Astrocyte of the spinal cord (primary cell): ENCODE measurements around the gene MPC1.

Experiments used
- DNase-seq: peaks from one replicate; pipeline ENCODE4 v3.0.0; 2011; ENCODE audit warnings: low read depth, low spot score
- H3K4me3 ChIP-seq: 2 replicates; pipeline ENCODE4 v1.5.1; 2011; ENCODE audit warnings: low read depth, mild to moderate bottlenecking, low read length, moderate library complexity
- CTCF ChIP-seq: IDR thresholded peaks from 2 replicates; pipeline ENCODE4 v1.5.1; 2012; ENCODE audit warnings: low read depth, mild to moderate bottlenecking, low read length, inconsistent platforms
- in situ Hi-C: cut with HindIII; loops from 2 replicates; pipeline ENCODE4 v1.10.0; 2017; ENCODE audit warnings: low sequenced_read_pairs

MPC1 gene

GRCh38 chr6:166361077-166361429 lies 21.7 kb downstream of the MPC1 start:
- H3K4me3 ChIP-seq = no peak overlapping the region
- DNase-seq = peak; percentile 72
- in situ Hi-C loops = no loop called here
- TF ChIP-seq CTCF = no peak

GRCh38 chr6:166360243-166361076 lies 22.3 kb downstream of the MPC1 start:
- peak; percentile 71 for DNase-seq
- in situ Hi-C loops = no loop called here
- no peak for TF ChIP-seq CTCF

GRCh38 chr6:166355552-166355951 lies 27.2 kb downstream of the MPC1 start:
- H3K4me3 ChIP-seq = no peak overlapping the region
- DNase-seq = no peak
- no peak for TF ChIP-seq CTCF
- in situ Hi-C loops = no loop called here

More at GRCh38 chr6:166360243-166361076, 22.3 kb downstream of the MPC1 start:
- H3K4me3 ChIP-seq = no peak overlapping the region

GRCh38 chr6:166354965-166355364 lies 27.8 kb downstream of the MPC1 start:
- no peak for DNase-seq
- no peak overlapping the region for H3K4me3 ChIP-seq
- TF ChIP-seq CTCF = no peak
- in situ Hi-C loops = no loop called here

GRCh38 chr6:166354143-166354542 lies 28.6 kb downstream of the MPC1 start:
- no peak overlapping the region for H3K4me3 ChIP-seq
- no peak for DNase-seq
- in situ Hi-C loops = no loop called here
- no peak for TF ChIP-seq CTCF

- in situ Hi-C loops = no loop called here
- no peak for DNase-seq
- no peak overlapping the region for H3K4me3 ChIP-seq
- TF ChIP-seq CTCF = no peak
Observed at GRCh38 chr6:166353507-166353906, 29.2 kb downstream of the MPC1 start.
